Measurements from ENCODE around the gene KCNG2. TPM values are rescaled to one million over a fixed set of nuclear protein-coding genes. Genes with fewer than 3 reads are reported as not detected.

The KCNG2 gene
- total and polyA plus RNA-seq, 2 of the 8 experiments (the other 6 are each of a cell fraction or from before 2014, with no cell fraction given): 0.19 to 0.74 TPM

DNA sequence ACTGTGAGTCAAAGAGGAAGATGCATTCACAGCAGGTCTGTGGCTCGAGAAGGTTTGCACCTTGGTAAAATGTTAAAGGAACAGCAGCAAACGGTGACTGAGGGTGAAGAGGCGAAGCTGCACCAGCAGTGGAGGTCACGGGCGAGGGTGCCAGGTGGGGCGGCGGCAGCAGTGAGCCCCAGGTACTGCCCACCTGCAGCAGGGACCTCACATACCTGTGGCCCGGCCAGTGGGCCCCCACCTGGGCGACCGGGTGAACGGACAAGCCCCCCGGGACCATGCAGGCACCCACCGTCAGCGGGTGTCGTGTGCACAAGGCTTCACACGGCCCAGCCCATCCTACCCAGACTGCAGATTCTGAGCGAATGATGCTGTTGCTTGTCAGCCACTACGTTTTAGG is 23.6 kb upstream of the KCNG2 start:
- no peak overlapping the region for H2BK20ac ChIP-seq (ENCODE audit: low read length)
- H3K9ac ChIP-seq (replicated peaks in 1 of 4; ENCODE audit: extremely low read depth in 1 of 4, low read depth in 3 of 4, low read length in 3 of 4): no peak overlapping the region
- no peak overlapping the region for H2BK120ac ChIP-seq (replicated peaks; ENCODE audit: low read depth, low read length)
- H2BK12ac ChIP-seq (ENCODE audit: low read depth, low read length): no peak overlapping the region
- H3K4me2 ChIP-seq (ENCODE audit: insufficient read depth in 1 of 2, low read depth in 2 of 2, low read length in 2 of 2): no peak overlapping the region
- H3K56ac ChIP-seq (replicated peaks; ENCODE audit: insufficient read length, low read depth, low read length): no peak overlapping the region
- H3K23ac ChIP-seq (ENCODE audit: insufficient read length): no peak overlapping the region
- H2BK5ac ChIP-seq (ENCODE audit: low read depth, low read length): no peak overlapping the region
- H3K79me1 ChIP-seq (ENCODE audit: low read depth, low read length): no peaks in the 10 kb centered on the region; the same call in 1 of the 2 replicates
- TF ChIP-seq TCF12 (IDR thresholded peaks at IDR 0.05; ENCODE audit: low read depth, low read length): no peak
- TF ChIP-seq, protein P1, sequence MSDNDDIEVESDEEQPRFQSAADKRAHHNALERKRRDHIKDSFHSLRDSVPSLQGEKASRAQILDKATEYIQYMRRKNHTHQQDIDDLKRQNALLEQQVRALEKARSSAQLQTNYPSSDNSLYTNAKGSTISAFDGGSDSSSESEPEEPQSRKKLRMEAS (IDR thresholded peaks at IDR 0.05): no peak
- no peak for TF ChIP-seq SIRT6 (IDR thresholded peaks at IDR 0.05; ENCODE audit: low read length)
- no peak overlapping the region for H3K18ac ChIP-seq (ENCODE audit: extremely low read depth, low read length)
- peak in 1 of 2 experiments; percentile 35 for DNase-seq (ENCODE audit: low read depth in 1 of 2, low spot score in 2 of 2)
- no peak overlapping the region for H2AFZ ChIP-seq (ENCODE audit: low read length)
- 0 out of 2 replicates have a peak, but pooled peaks cover 2% of the 10 kb centered on the region for H3K23me2 ChIP-seq (ENCODE audit: low read depth, low read length)
- no peak overlapping the region for H3K4ac ChIP-seq (replicated peaks; ENCODE audit: insufficient read length, low read depth, low read length)
- H2AK5ac ChIP-seq (ENCODE audit: low read depth, low read length): no peak overlapping the region
- POLR2A ChIA-PET (ENCODE audit: partially characterized antibody): no interaction called here
- no peak overlapping the region for H4K5ac ChIP-seq (ENCODE audit: insufficient read length, low read depth, low read length)
- H3K79me2 ChIP-seq (ENCODE audit: control insufficient read depth in 1 of 2, insufficient read depth in 2 of 2, low read length in 2 of 2): no peaks in the 10 kb centered on the region
- H3K9me3 ChIP-seq (ENCODE audit: insufficient read depth in 2 of 2, low read depth in 1 of 2, low read length in 1 of 2): peaks cover 5 to 10% of the 10 kb centered on the region in 2 experiments; a peak in 3 of 4 replicates
- no peaks in the 10 kb centered on the region for H3K27me3 ChIP-seq (replicated peaks in 1 of 4; ENCODE audit: control insufficient read depth in 3 of 4, extremely low read depth in 1 of 4, insufficient read depth in 3 of 4, low read length in 3 of 4)
- H3K27ac ChIP-seq (ENCODE audit: low read depth, low read length): no peak overlapping the region
- H3K36me3 ChIP-seq (ENCODE audit: control insufficient read depth in 2 of 4, insufficient read depth in 4 of 4, low read length in 3 of 4): no peaks in the 10 kb centered on the region
- H4K20me1 ChIP-seq (replicated peaks in 1 of 2; ENCODE audit: control insufficient read depth in 1 of 2, insufficient read depth in 2 of 2, low read length in 2 of 2): no peaks in the 10 kb centered on the region
- CTCF ChIA-PET (ENCODE audit: partially characterized antibody): interaction anchor here (1.1 kb wide), 1 partner anchor 16 kb away, joined by 3 read pairs; no protein-coding TSS in a partner anchor
- H3K4me3 ChIP-seq (ENCODE audit: extremely low read depth in 1 of 4, insufficient read depth in 2 of 4, low read depth in 3 of 4, low read length in 4 of 4): no peak overlapping the region
- no peak overlapping the region for H4K8ac ChIP-seq (ENCODE audit: extremely low read depth, insufficient read depth, low read length)
- H3K14ac ChIP-seq (ENCODE audit: insufficient read length): no peak overlapping the region
- H4K91ac ChIP-seq (replicated peaks; ENCODE audit: insufficient read length, low read length): no peak overlapping the region
- H2BK15ac ChIP-seq (ENCODE audit: low read length): no peak overlapping the region
- H3K4me1 ChIP-seq (replicated peaks in 1 of 4; ENCODE audit: control insufficient read depth in 3 of 4, insufficient read depth in 4 of 4, low read length in 3 of 4): no peaks in the 10 kb centered on the region
- FAIRE-seq: no peak
- WGBS, 2 experiments (ENCODE audit: extremely low coverage in 1 of 2, insufficient coverage in 1 of 2, insufficient read length in 1 of 2, insufficient replicate concordance in 2 of 2, low coverage in 1 of 2, low lambda C conversion rate in 2 of 2, missing lambda C conversion rate in 1 of 2): 84% methylated on average over 18 of the region's 18 CpGs; no CpG with 5 or more reads in 1 of the 2 experiments

Measured in H1 (cell line).